ENCODE data around the gene TEX13D.

The TEX13D gene

GRCh38 chrX:124338733-124339514, 6.5 kb downstream of the TEX13D start:
- Histone ChIP-seq H3K27ac (replicated peaks) (no peak overlapping the region), H3K27me3 (ENCODE audit: insufficient read depth, poor library complexity, severe bottlenecking) (no peaks in the 10 kb centered on the region), H3K4me3 (replicated peaks; ENCODE audit: insufficient read depth, low read length) (no peak overlapping the region)
- TF ChIP-seq CTCF (IDR thresholded peaks at IDR 0.05; ENCODE audit: insufficient read depth, low read length) (no peak), GABPA (IDR thresholded peaks at IDR 0.05; ENCODE audit: low read depth) (no peak), POLR2AphosphoS5 (IDR thresholded peaks at IDR 0.05; ENCODE audit: low read depth) (no peak), SPI1 (IDR thresholded peaks at IDR 0.05; ENCODE audit: borderline replicate concordance, low read depth) (no peak), REST (IDR thresholded peaks at IDR 0.05; ENCODE audit: insufficient replicate concordance, low read depth) (no peak)
- DNase-seq (ENCODE audit: low read depth in 1 of 2, low spot score in 1 of 2) = no peak

- TF ChIP-seq CTCF (IDR thresholded peaks at IDR 0.05; ENCODE audit: insufficient read depth, low read length) (no peak), REST (IDR thresholded peaks at IDR 0.05; ENCODE audit: insufficient replicate concordance, low read depth) (no peak), POLR2AphosphoS5 (IDR thresholded peaks at IDR 0.05; ENCODE audit: low read depth) (no peak), SPI1 (IDR thresholded peaks at IDR 0.05; ENCODE audit: borderline replicate concordance, low read depth) (no peak), GABPA (IDR thresholded peaks at IDR 0.05; ENCODE audit: low read depth) (no peak)
Measured at GRCh38 chrX:124341396-124342132, 9.1 kb downstream of the TEX13D start.

GRCh38 chrX:124342174-124342867, 9.9 kb downstream of the TEX13D start:
- no peak overlapping the region for H3K4me3 ChIP-seq (replicated peaks; ENCODE audit: insufficient read depth, low read length)
- TF ChIP-seq POLR2AphosphoS5 (IDR thresholded peaks at IDR 0.05; ENCODE audit: low read depth) = no peak
- TF ChIP-seq CTCF (IDR thresholded peaks at IDR 0.05; ENCODE audit: insufficient read depth, low read length) = no peak
- TF ChIP-seq SPI1 (IDR thresholded peaks at IDR 0.05; ENCODE audit: borderline replicate concordance, low read depth) = no peak
- no peaks in the 10 kb centered on the region for H3K27me3 ChIP-seq (ENCODE audit: insufficient read depth, poor library complexity, severe bottlenecking)
- no peak for DNase-seq (ENCODE audit: low read depth in 1 of 2, low spot score in 1 of 2)
- no peak overlapping the region for H3K27ac ChIP-seq (replicated peaks)

More at GRCh38 chrX:124341396-124342132, 9.1 kb downstream of the TEX13D start:
- Histone ChIP-seq H3K4me3 (replicated peaks; ENCODE audit: insufficient read depth, low read length) (no peak overlapping the region), H3K27ac (replicated peaks) (no peak overlapping the region), H3K27me3 (ENCODE audit: insufficient read depth, poor library complexity, severe bottlenecking) (no peaks in the 10 kb centered on the region)
- no peak for DNase-seq (ENCODE audit: low read depth in 1 of 2, low spot score in 1 of 2)
